OCI-LY1 (cell line): ENCODE measurements around the gene ENTPD3.
"Not testable (repeated sequence)": the region's sequence is repeated elsewhere in the genome, so short reads cannot be mapped to it uniquely, and the experiment has no call there.

Experiments used
- H2AFZ ChIP-seq: fragments of 200-600 bp; sonication (generic), shearing (Covaris generic); 2 replicates; pipeline ENCODE4 v1.6.0; 2014; ENCODE audit warnings: antibody characterized with exemption, mild to moderate bottlenecking, low read length
- H3F3A ChIP-seq: fragments of 200-600 bp; sonication (generic), shearing (Covaris generic); 2 replicates; pipeline ENCODE4 v1.6.0; 2014; ENCODE audit warnings: mild to moderate bottlenecking, antibody characterized with exemption, low read length, moderate library complexity; ENCODE audit not compliant: insufficient read depth
- H3K27ac ChIP-seq: fragments of 200-600 bp; sonication (generic); 2 replicates; pipeline ENCODE4 v1.5.1; 2014; ENCODE audit warnings: low read length, mixed run types, mild to moderate bottlenecking, low read depth; ENCODE audit not compliant: poor library complexity, severe bottlenecking
- H3K27me3 ChIP-seq: fragments of 200-600 bp; sonication (generic); 2 replicates; pipeline ENCODE4 v1.6.0; 2014; ENCODE audit warnings: antibody characterized with exemption, mild to moderate bottlenecking, low read length, moderate library complexity; ENCODE audit not compliant: insufficient read depth
- H3K36me3 ChIP-seq: fragments of 200-600 bp; sonication (generic); 2 replicates; pipeline ENCODE4 v1.6.1; 2014; ENCODE audit warnings: mild to moderate bottlenecking, antibody characterized with exemption, low read length, moderate library complexity, mixed read lengths; ENCODE audit not compliant: insufficient read depth
- H3K4me1 ChIP-seq: fragments of 200-600 bp; sonication (generic); 2 replicates; pipeline ENCODE4 v1.5.1; 2014; ENCODE audit warnings: mild to moderate bottlenecking, low read length, moderate library complexity; ENCODE audit not compliant: insufficient read depth, severe bottlenecking
- H3K4me2 ChIP-seq: fragments of 200-600 bp; sonication (generic), shearing (Covaris generic); 2 replicates; pipeline ENCODE4 v1.6.1; 2014; ENCODE audit warnings: low read length
- H3K4me3 ChIP-seq: fragments of 200-600 bp; sonication (generic); 2 replicates; pipeline ENCODE4 v1.5.1; 2014; ENCODE audit warnings: low read length, low read depth, mild to moderate bottlenecking, mixed read lengths; ENCODE audit not compliant: poor library complexity, severe bottlenecking
- H3K79me2 ChIP-seq: fragments of 200-600 bp; shearing (Covaris generic); 2 replicates; pipeline ENCODE4 v1.6.1; 2016; ENCODE audit warnings: mixed run types, low read length, mixed read lengths; ENCODE audit not compliant: insufficient read depth
- H3K9ac ChIP-seq: fragments of 200-600 bp; sonication (generic), shearing (Covaris generic); 2 replicates; pipeline ENCODE4 v1.6.1; 2014; ENCODE audit warnings: mild to moderate bottlenecking, low read length, mixed read lengths
- H3K9me2 ChIP-seq: fragments of 200-600 bp; sonication (generic), shearing (Covaris generic); 2 replicates; pipeline ENCODE4 v1.6.1; 2014; ENCODE audit warnings: low read depth, mild to moderate bottlenecking, low read length, mixed read lengths
- H3K9me3 ChIP-seq: fragments of 200-600 bp; shearing (Covaris generic); 2 replicates; pipeline ENCODE4 v1.6.1; 2014; ENCODE audit warnings: low read length, mixed read lengths
- H4K20me1 ChIP-seq: fragments of 200-600 bp; sonication (generic), shearing (Covaris generic); 2 replicates; pipeline ENCODE4 v1.6.0; 2016; ENCODE audit warnings: mild to moderate bottlenecking, low read length; ENCODE audit not compliant: insufficient read depth
- CTCF ChIP-seq: fragments of 200-600 bp; sonication (generic), shearing (Covaris generic); IDR thresholded peaks from 2 replicates; pipeline ENCODE4 v1.5.1; 2017; ENCODE audit warnings: mild to moderate bottlenecking, antibody characterized with exemption, low read length, moderate library complexity, mixed read lengths
- EZH2 ChIP-seq: fragments of 200-600 bp; sonication (generic), shearing (Covaris generic); IDR thresholded peaks from 2 replicates; pipeline ENCODE4 v1.8.0; 2017; ENCODE audit warnings: borderline replicate concordance, mixed run types, mild to moderate bottlenecking, antibody characterized with exemption, low read length, moderate library complexity, mixed read lengths

The ENTPD3 gene

GRCh38 chr3:40461161-40461560 lies 74.2 kb downstream of the ENTPD3 start:
- Histone ChIP-seq H3K9ac (no peak overlapping the region), H3K27ac (no peak overlapping the region), H3K4me2 (no peak overlapping the region), H3K4me3 (no peak overlapping the region), H3K36me3 (peaks cover 84% of the 10 kb centered on the region), H3K27me3 (no peaks in the 10 kb centered on the region), H3K9me3 (no peaks in the 10 kb centered on the region), H4K20me1 (no peaks in the 10 kb centered on the region), H2AFZ (no peak overlapping the region), H3K4me1 (peaks cover 25% of the 10 kb centered on the region), H3K79me2 (peaks cover 20% of the 10 kb centered on the region), H3K9me2 (no peaks in the 10 kb centered on the region), H3F3A (0 out of 2 replicates have a peak, but pooled peaks cover 3% of the 10 kb centered on the region)
- no peak for TF ChIP-seq CTCF

GRCh38 chr3:40462838-40463237 lies 75.9 kb downstream of the ENTPD3 start:
- H3K79me2 ChIP-seq: peaks cover 14% of the 10 kb centered on the region
- H3F3A ChIP-seq: peaks cover 15% of the 10 kb centered on the region
- H3K4me3 ChIP-seq, H3K9me3 ChIP-seq, H3K9ac ChIP-seq, H3K9me2 ChIP-seq, H2AFZ ChIP-seq, H4K20me1 ChIP-seq, H3K27me3 ChIP-seq, H3K4me2 ChIP-seq, H3K27ac ChIP-seq: not testable (repeated sequence)
- H3K36me3 ChIP-seq: peaks cover 87% of the 10 kb centered on the region
- peaks cover 19% of the 10 kb centered on the region for H3K4me1 ChIP-seq

GRCh38 chr3:40463579-40463978 lies 76.6 kb downstream of the ENTPD3 start:
- no peaks in the 10 kb centered on the region for H4K20me1 ChIP-seq
- H3K9me2 ChIP-seq: no peaks in the 10 kb centered on the region
- peaks cover 6% of the 10 kb centered on the region; the same call in 1 of the 2 replicates for H3K79me2 ChIP-seq
- no peak overlapping the region for H3K9ac ChIP-seq
- TF ChIP-seq CTCF: no peak
- TF ChIP-seq EZH2: no peak
- H3K4me1 ChIP-seq: peaks cover 12% of the 10 kb centered on the region
- H3K27me3 ChIP-seq: no peaks in the 10 kb centered on the region
- H3K27ac ChIP-seq: no peak overlapping the region
- no peak overlapping the region for H3K4me2 ChIP-seq
- no peak overlapping the region for H2AFZ ChIP-seq
- H3K36me3 ChIP-seq: peaks cover 79% of the 10 kb centered on the region
- peaks cover 15% of the 10 kb centered on the region for H3F3A ChIP-seq
- no peak overlapping the region for H3K4me3 ChIP-seq
- H3K9me3 ChIP-seq: no peaks in the 10 kb centered on the region

- Histone ChIP-seq H3K4me1 (peaks cover 4% of the 10 kb centered on the region), H2AFZ (no peak overlapping the region), H3K27me3 (no peaks in the 10 kb centered on the region), H3K36me3 (peaks cover 70% of the 10 kb centered on the region), H3K4me2 (no peak overlapping the region), H3K9ac (no peak overlapping the region), H3K9me2 (no peaks in the 10 kb centered on the region), H3K27ac (no peak overlapping the region), H3K4me3 (no peak overlapping the region), H3K79me2 (no peaks in the 10 kb centered on the region), H3K9me3 (no peaks in the 10 kb centered on the region), H4K20me1 (no peaks in the 10 kb centered on the region), H3F3A (peaks cover 15% of the 10 kb centered on the region)
- no peak for TF ChIP-seq EZH2
Observed at GRCh38 chr3:40464339-40465110, 77.5 kb downstream of the ENTPD3 start.
